Endodermal cell (in vitro differentiated cells): ENCODE data around the gene C8G. TPM values are rescaled to one million over a fixed set of nuclear protein-coding genes. Genes with fewer than 3 reads are reported as not detected.

ENCODE experiments used
- DNase-seq: peaks from one replicate; pipeline ENCODE4 v3.0.0-alpha.2; 2017
- H3K27ac ChIP-seq: 2 replicates; pipeline ENCODE4 v1.5.1; 2013; ENCODE audit warnings: mild to moderate bottlenecking, low read depth, low read length, moderate library complexity
- H3K27me3 ChIP-seq: 2 replicates; pipeline ENCODE4 v1.6.1; 2013; ENCODE audit warnings: mild to moderate bottlenecking, low read length, moderate library complexity; ENCODE audit not compliant: insufficient read depth, control insufficient read depth, poor library complexity, severe bottlenecking
- H3K36me3 ChIP-seq: 2 replicates; pipeline ENCODE4 v1.7.0; 2013; ENCODE audit warnings: mild to moderate bottlenecking, low read length, moderate library complexity; ENCODE audit not compliant: control insufficient read depth, insufficient read depth
- H3K4me1 ChIP-seq: one replicate; pipeline ENCODE4 v1.7.0; 2013; ENCODE audit warnings: low read length; ENCODE audit not compliant: control insufficient read depth, insufficient read depth
- H3K4me3 ChIP-seq: 2 replicates; pipeline ENCODE4 v1.5.1; 2013; ENCODE audit warnings: mild to moderate bottlenecking, low read length, moderate library complexity
- H3K9ac ChIP-seq: 2 replicates; pipeline ENCODE4 v1.6.1; 2013; ENCODE audit warnings: mild to moderate bottlenecking, low read length, moderate library complexity; ENCODE audit not compliant: poor library complexity, severe bottlenecking; ENCODE audit errors: extremely low read depth
- H3K9me3 ChIP-seq: 2 replicates; pipeline ENCODE4 v1.6.1; 2013; ENCODE audit warnings: mild to moderate bottlenecking, low read length, moderate library complexity; ENCODE audit not compliant: control insufficient read depth
- H3K27ac Mint-ChIP-seq: 2 replicates; pipeline ENCODE4 v1.8.0; 2020; ENCODE audit warnings: mixed read lengths
- H3K27me3 Mint-ChIP-seq: 2 replicates; pipeline ENCODE4 v1.8.0; 2021; ENCODE audit warnings: mild to moderate bottlenecking, mixed read lengths; ENCODE audit not compliant: insufficient read depth
- H3K36me3 Mint-ChIP-seq: 2 replicates; pipeline ENCODE4 v1.8.0; 2020; ENCODE audit warnings: low read depth, mixed read lengths
- H3K4me1 Mint-ChIP-seq: 2 replicates; pipeline ENCODE4 v1.8.0; 2020; ENCODE audit warnings: mixed read lengths
- H3K4me3 Mint-ChIP-seq: 2 replicates; pipeline ENCODE4 v1.8.0; 2020; ENCODE audit warnings: mild to moderate bottlenecking, moderate library complexity, mixed read lengths
- H3K9me3 Mint-ChIP-seq: 2 replicates; pipeline ENCODE4 v1.8.0; 2020; ENCODE audit warnings: mild to moderate bottlenecking, mixed read lengths
- WGBS, 2 experiments: methylation state at CpG; one replicate each; pipeline versions ENCODE4 v1.1.5 to v1.1.7; 2013; ENCODE audit warnings: missing lambda C conversion rate in 2 of 2, mixed read lengths in 1 of 2; ENCODE audit not compliant: insufficient coverage in 1 of 2, insufficient read length in 1 of 2; 5-methylcytosine and 5-hydroxymethylcytosine counted together
- total RNA-seq, 2 donors: library from RNA; stranded (reverse); fragmentation: NEBNext Ultra II Directional in 1 of 2; extraction: Animal tissue kit (Norgen Biotek cat#: 25700) in 1 of 2; gene quantifications; 2 replicates in 1 of 2; 3 replicates in 1 of 2; pipeline ENCODE4 v1.2.1, GENCODE V29; 2021
- TF ChIP-seq, protein P1 (sequence below): fragments of 200-600 bp; sonication (generic); conservative IDR thresholded peaks from 2 replicates; pipeline ENCODE4 v1.5.0; 2021; ENCODE audit warnings: antibody characterized with exemption, mild to moderate bottlenecking

C8G gene
- total RNA-seq, 2 donors from 2014 or later, result 1.2 to 1.6 TPM

DNA sequence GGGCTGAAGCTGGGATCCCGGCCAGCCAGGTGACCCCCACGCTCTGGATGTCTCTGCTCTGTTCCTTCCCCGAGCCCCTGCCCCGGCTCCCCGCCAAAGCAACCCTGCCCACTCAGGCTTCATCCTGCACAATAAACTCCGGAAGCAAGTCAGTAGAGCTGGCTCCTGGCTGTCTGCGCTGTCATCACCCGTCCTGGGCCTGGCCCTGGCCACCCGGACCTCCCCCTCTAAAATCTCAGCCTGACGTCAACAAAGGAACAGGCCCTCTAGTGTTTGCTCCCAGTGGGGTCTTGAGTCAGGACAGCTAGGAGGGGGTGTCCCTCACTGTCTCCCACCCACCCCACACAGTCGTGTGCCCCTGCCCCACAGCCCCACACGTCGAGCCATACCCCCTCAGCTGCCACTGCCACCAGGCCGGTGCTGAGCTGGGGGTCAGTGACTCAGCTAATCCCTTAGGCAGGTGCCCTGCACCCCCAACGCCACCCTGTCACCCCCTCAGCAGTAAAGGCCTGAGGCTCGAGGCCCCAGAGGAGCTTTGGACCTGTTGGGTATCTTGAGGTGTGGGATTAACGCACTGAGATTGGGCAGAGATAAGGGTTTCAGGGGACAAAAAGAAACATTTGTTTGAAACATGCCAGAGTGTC lies 36.7 kb downstream of the C8G start:
- Mint-ChIP-seq H3K9me3 (no peaks in the 10 kb centered on the region), H3K4me1 (peaks cover 11% of the 10 kb centered on the region), H3K36me3 (no peaks in the 10 kb centered on the region), H3K27me3 (peaks cover 11% of the 10 kb centered on the region), H3K4me3 (no peak overlapping the region), H3K27ac (no peak overlapping the region)
- Histone ChIP-seq H3K9me3 (no peaks in the 10 kb centered on the region), H3K9ac (no peak overlapping the region), H3K4me1 (peaks cover 3% of the 10 kb centered on the region), H3K36me3 (no peaks in the 10 kb centered on the region), H3K4me3 (no peak overlapping the region), H3K27me3 (peaks cover 18% of the 10 kb centered on the region), H3K27ac (no peak overlapping the region)
- no peak for DNase-seq
- WGBS, 2 experiments, result 80 to 89% methylated on average over 6 to 17 of the region's 17 CpGs
- TF ChIP-seq, protein P1, sequence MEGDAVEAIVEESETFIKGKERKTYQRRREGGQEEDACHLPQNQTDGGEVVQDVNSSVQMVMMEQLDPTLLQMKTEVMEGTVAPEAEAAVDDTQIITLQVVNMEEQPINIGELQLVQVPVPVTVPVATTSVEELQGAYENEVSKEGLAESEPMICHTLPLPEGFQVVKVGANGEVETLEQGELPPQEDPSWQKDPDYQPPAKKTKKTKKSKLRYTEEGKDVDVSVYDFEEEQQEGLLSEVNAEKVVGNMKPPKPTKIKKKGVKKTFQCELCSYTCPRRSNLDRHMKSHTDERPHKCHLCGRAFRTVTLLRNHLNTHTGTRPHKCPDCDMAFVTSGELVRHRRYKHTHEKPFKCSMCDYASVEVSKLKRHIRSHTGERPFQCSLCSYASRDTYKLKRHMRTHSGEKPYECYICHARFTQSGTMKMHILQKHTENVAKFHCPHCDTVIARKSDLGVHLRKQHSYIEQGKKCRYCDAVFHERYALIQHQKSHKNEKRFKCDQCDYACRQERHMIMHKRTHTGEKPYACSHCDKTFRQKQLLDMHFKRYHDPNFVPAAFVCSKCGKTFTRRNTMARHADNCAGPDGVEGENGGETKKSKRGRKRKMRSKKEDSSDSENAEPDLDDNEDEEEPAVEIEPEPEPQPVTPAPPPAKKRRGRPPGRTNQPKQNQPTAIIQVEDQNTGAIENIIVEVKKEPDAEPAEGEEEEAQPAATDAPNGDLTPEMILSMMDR, result no peak

DNA sequence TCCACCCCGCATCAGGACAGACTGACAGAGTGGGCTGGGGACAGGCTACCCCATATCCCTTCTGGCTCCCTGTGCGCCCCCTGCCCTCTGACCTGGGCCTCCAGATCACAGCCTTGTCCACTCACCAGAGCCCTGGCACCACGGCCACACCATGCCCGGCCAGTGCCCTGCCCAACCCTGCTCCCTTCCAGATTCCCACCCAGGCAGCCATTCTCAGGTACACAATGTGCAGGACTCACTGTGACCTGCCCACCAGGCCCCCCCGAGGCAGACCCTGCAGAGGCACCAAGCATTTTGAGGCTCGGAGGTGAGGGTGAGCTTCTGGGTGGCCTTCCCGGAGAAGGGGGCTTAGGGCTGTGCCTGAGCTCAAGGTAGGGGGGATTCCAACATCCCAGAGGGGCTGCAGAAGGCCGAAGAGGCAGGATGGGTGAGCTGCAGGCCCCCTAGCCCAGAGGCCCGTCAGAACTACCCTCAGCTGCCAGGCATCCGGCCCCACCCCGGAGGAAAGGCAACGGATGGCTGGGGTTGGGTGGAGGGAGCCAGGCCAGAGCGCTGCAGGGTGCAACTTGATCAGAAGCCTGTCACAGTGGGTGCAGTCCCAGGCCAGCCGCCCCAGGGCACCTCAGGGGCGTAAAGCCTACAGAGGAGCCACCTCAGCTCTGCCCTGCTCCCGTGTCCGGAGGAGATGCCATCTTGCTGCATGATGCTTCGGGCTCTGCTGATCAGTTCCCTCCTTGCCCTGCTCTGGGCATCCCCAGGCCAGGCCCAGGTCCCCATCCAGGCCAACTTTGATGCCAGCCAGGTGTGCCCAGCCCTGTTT lies 37.4 kb downstream of the C8G start, which contains the start of gene LCNL1:
TSS of gene LCNL1 (plus strand) at position 762 of the 820 bp plus-strand sequence. CDS start 594 bp downstream, outside the sequence.
- H3K27ac ChIP-seq, result no peak within 1 kb of the TSS
- Mint-ChIP-seq H3K27ac (no peak within 1 kb of the TSS), H3K36me3 (no peaks in the 10 kb centered on the region), H3K4me1 (peaks cover 9% of the 10 kb centered on the region), H3K9me3 (no peaks in the 10 kb centered on the region), H3K27me3 (peaks cover 15% of the 10 kb centered on the region), H3K4me3 (no peak within 1 kb of the TSS)
- no peaks in the 10 kb centered on the region for H3K36me3 ChIP-seq
- no peak within 1 kb of the TSS for H3K9ac ChIP-seq
- H3K4me1 ChIP-seq, result peaks cover 3% of the 10 kb centered on the region
- TF ChIP-seq, protein P1, result no peak
- H3K27me3 ChIP-seq, result peaks cover 15% of the 10 kb centered on the region
- H3K9me3 ChIP-seq, result no peaks in the 10 kb centered on the region
- no peak for DNase-seq
- 90 to 96% methylated on average over 10 to 18 of the region's 18 CpGs for WGBS, 2 experiments
- H3K4me3 ChIP-seq, result no peak within 1 kb of the TSS

DNA sequence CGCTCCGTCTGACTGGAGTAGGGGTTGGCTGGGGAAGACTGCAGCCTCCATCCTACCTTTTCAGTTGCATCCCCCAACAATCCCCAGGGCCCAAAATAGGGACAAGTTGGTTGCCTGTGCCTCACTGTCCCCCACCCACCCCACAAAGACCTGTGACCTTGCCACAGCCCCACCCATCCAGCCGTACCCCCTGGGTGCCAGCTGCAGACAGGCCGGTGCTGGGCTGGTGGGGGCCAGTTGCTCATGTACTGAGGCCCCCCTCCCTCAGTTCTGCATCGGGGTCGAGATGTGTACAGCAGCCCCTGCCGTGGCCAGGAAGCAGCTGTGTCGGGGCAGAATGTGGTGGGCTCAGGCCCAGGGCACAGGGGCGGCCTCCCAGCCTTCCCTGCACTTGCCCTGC lies 38.1 kb downstream of the C8G start:
- H3K27me3 ChIP-seq, result peaks cover 12% of the 10 kb centered on the region
- H3K36me3 ChIP-seq, result no peaks in the 10 kb centered on the region
- H3K4me3 Mint-ChIP-seq, result no peak overlapping the region
- TF ChIP-seq, protein P1, result no peak
- no peak overlapping the region for H3K27ac Mint-ChIP-seq
- peaks cover 9% of the 10 kb centered on the region for H3K4me1 Mint-ChIP-seq
- no peaks in the 10 kb centered on the region for H3K36me3 Mint-ChIP-seq
- peaks cover 3% of the 10 kb centered on the region for H3K4me1 ChIP-seq
- no peak overlapping the region for H3K9ac ChIP-seq
- H3K27me3 Mint-ChIP-seq, result peaks cover 20% of the 10 kb centered on the region
- H3K9me3 ChIP-seq, result no peaks in the 10 kb centered on the region
- no peak for DNase-seq
- H3K27ac ChIP-seq, result no peak overlapping the region
- WGBS, 2 experiments, result 90 to 92% methylated on average over 6 to 9 of the region's 9 CpGs
- H3K9me3 Mint-ChIP-seq, result no peaks in the 10 kb centered on the region
- H3K4me3 ChIP-seq, result no peak overlapping the region
